Motor neuron (in vitro differentiated cells): ENCODE results near the gene SMARCB1. TPM values are rescaled to one million over a fixed set of nuclear protein-coding genes. Genes with fewer than 3 reads are reported as not detected.

Source experiments
- ATAC-seq, 8 experiments: fragments of 200-7000 bp; cut with Tn5 transposase; replicated peaks in 6 of 8; 2 replicates each; pipeline ENCODE4 v1.8.0; 2021; ENCODE audit warnings: mild to moderate bottlenecking in 8 of 8, moderate library complexity in 8 of 8
- H3K27ac ChIP-seq, 2 donors: fragments of 250-450 bp; sonication (Bioruptor Pico); 2 replicates each; pipeline ENCODE4 v1.9.0; 2021; ENCODE audit warnings: antibody characterized with exemption in 2 of 2, mild to moderate bottlenecking in 2 of 2, moderate library complexity in 1 of 2
- H3K4me1 ChIP-seq, 2 donors: fragments of 250-450 bp; sonication (Bioruptor Pico); replicated peaks in 1 of 2; 2 replicates each; pipeline ENCODE4 v1.6.1; 2021; ENCODE audit warnings: antibody characterized with exemption in 2 of 2, mild to moderate bottlenecking in 2 of 2, moderate library complexity in 1 of 2
- H3K4me3 ChIP-seq, 5 donors: fragments of 250-450 bp; sonication (Bioruptor Pico); 2 replicates each; pipeline ENCODE4 v1.9.0; 2021; ENCODE audit warnings: antibody characterized with exemption in 5 of 5, mild to moderate bottlenecking in 5 of 5, moderate library complexity in 4 of 5
- whole genome bisulfite sequencing, 10 experiments: fragments of 450-650 bp; shearing (Covaris generic); methylation state at CpG; one replicate each; pipeline ENCODE4 v1.0.0; 2022; 5-methylcytosine and 5-hydroxymethylcytosine counted together
- in situ Hi-C, 9 experiments: fragments of 400-800 bp; cut with MboI; loops; one replicate each; pipeline ENCODE4 v1.15.0; 2021; ENCODE audit warnings: low sequenced_read_pairs in 9 of 9, low pct_unique_long_range_greater_than_20kb in 2 of 9; ENCODE audit not compliant: unreplicated experiment in 9 of 9
- total RNA-seq, 8 experiments: library from RNA; unstranded; fragments of 300-600 nt; gene quantifications; 2 replicates each; pipeline versions ENCODE4 v1.2.3 to v1.2.4, GENCODE V29; 2022

SMARCB1 gene
- total RNA-seq, 8 experiments from 2014 or later, result 58.9 to 177 (median 101) TPM

- WGBS, 10 experiments, result 15% methylated on average over 2 of the region's 27 CpGs; no CpG with 5 or more reads in 9 of the 10 experiments
- in situ Hi-C loops, result no loop called here
- peak in 7 of 8 experiments; percentile 1 to 19 (median 4) for ATAC-seq
- H3K4me3 ChIP-seq, result peak overlapping the region; percentile 49 to 82 (median 59)
- peak overlapping the region; percentile 75 to 86 for H3K27ac ChIP-seq
- peaks cover 40 to 59% of the 10 kb centered on the region in 2 donors for H3K4me1 ChIP-seq
These were observed 19.5 kb upstream of the SMARCB1 start for GRCh38 chr22:23767303-23767672.

GRCh38 chr22:23767673-23768548 is 18.9 kb upstream of the SMARCB1 start, which contains the start of gene CHCHD10:
Gene CHCHD10 (minus strand): TSS chr22:23767972. CDS start chr22:23767874, 98 bp downstream.
- in situ Hi-C loops, result no loop called here
- ATAC-seq, result peak; percentile 59 to 88 (median 82)
- H3K4me1 ChIP-seq, result peaks cover 38 to 62% of the 10 kb centered on the region in 2 donors
- WGBS, 10 experiments, result 7% methylated on average over 3 of the region's 63 CpGs; no CpG with 5 or more reads in 9 of the 10 experiments
- H3K4me3 ChIP-seq, result peak within 1 kb of the TSS; percentile 49 to 82 (median 59)
- H3K27ac ChIP-seq, result peak within 1 kb of the TSS; percentile 75 to 86

- 20 to 100% (median 60%) methylated on average over 1 to 3 of the region's 6 CpGs; no CpG with 5 or more reads in 1 of the 10 experiments for WGBS, 10 experiments
- H3K27ac ChIP-seq, result peak overlapping the region in 1 of 2 donors; percentile 86
- peaks cover 30 to 54% of the 10 kb centered on the region in 2 donors for H3K4me1 ChIP-seq
- in situ Hi-C loops, result no loop called here
- ATAC-seq, result no peak
- no peak overlapping the region for H3K4me3 ChIP-seq
These were observed 17.3 kb upstream of the SMARCB1 start for GRCh38 chr22:23769321-23769965.

- Histone ChIP-seq H3K4me3 (peak overlapping the region; percentile 17 to 31 (median 28)), H3K4me1 (peaks cover 13 to 31% of the 10 kb centered on the region in 2 donors), H3K27ac (no peak overlapping the region)
- in situ Hi-C loops, result no loop called here
- 20 to 51% (median 29%) methylated on average over 1 to 5 of the region's 6 CpGs; no CpG with 5 or more reads in 3 of the 10 experiments for WGBS, 10 experiments
- ATAC-seq, result no peak
These were observed 14.5 kb upstream of the SMARCB1 start for GRCh38 chr22:23772315-23772648.

GRCh38 chr22:23772649-23773473 is 13.9 kb upstream of the SMARCB1 start, which contains the start of gene MMP11:
Gene MMP11 (plus strand): TSS chr22:23772849. CDS start chr22:23772871, 22 bp downstream.
- Histone ChIP-seq H3K4me3 (peak within 1 kb of the TSS; percentile 17 to 31 (median 28)), H3K27ac (no peak within 1 kb of the TSS), H3K4me1 (peaks cover 13 to 31% of the 10 kb centered on the region in 2 donors)
- ATAC-seq, result peak in 7 of 8 experiments; percentile 1 to 49 (median 13)
- WGBS, 10 experiments, result 6 to 31% (median 19%) methylated on average over 2 to 19 of the region's 79 CpGs; no CpG with 5 or more reads in 5 of the 10 experiments
- in situ Hi-C loops, result no loop called here

GRCh38 chr22:23773483-23774113 is 13.2 kb upstream of the SMARCB1 start:
- peak overlapping the region in 2 of 5 donors; percentile 28 to 31 for H3K4me3 ChIP-seq
- peaks cover 11 to 29% of the 10 kb centered on the region in 2 donors for H3K4me1 ChIP-seq
- H3K27ac ChIP-seq, result no peak overlapping the region
- 20 to 88% (median 72%) methylated on average over 1 to 7 of the region's 7 CpGs; no CpG with 5 or more reads in 2 of the 10 experiments for WGBS, 10 experiments
- ATAC-seq, result peak in 5 of 8 experiments; percentile 3 to 26 (median 23)
- in situ Hi-C loops, result no loop called here

GRCh38 chr22:23774114-23774921 is 12.4 kb upstream of the SMARCB1 start:
- WGBS, 10 experiments, result 40 to 88% (median 73%) methylated on average over 1 to 9 of the region's 12 CpGs; no CpG with 5 or more reads in 2 of the 10 experiments
- Histone ChIP-seq H3K27ac (no peak overlapping the region), H3K4me3 (no peak overlapping the region), H3K4me1 (peaks cover 5 to 22% of the 10 kb centered on the region in 2 donors)
- in situ Hi-C loops, result no loop called here
- ATAC-seq, result peak in 2 of 8 experiments; percentile 17 to 49

GRCh38 chr22:23774922-23775436 is 11.8 kb upstream of the SMARCB1 start:
- peak in 4 of 8 experiments; percentile 5 to 57 (median 46) for ATAC-seq
- in situ Hi-C loops, result no loop called here
- 40 to 100% (median 67%) methylated on average over 1 to 2 of the region's 2 CpGs; no CpG with 5 or more reads in 5 of the 10 experiments for WGBS, 10 experiments

GRCh38 chr22:23775779-23776375 is 10.9 kb upstream of the SMARCB1 start:
- in situ Hi-C loops, result no loop called here
- no peak overlapping the region for H3K27ac ChIP-seq
- H3K4me1 ChIP-seq, result peaks cover 5 to 19% of the 10 kb centered on the region in 2 donors
- ATAC-seq, result no peak
- no peak overlapping the region for H3K4me3 ChIP-seq
- WGBS, 10 experiments, result 17 to 100% (median 60%) methylated on average over 1 to 2 of the region's 3 CpGs; no CpG with 5 or more reads in 4 of the 10 experiments

More at GRCh38 chr22:23774922-23775436, 11.8 kb upstream of the SMARCB1 start:
- H3K4me3 ChIP-seq, result no peak overlapping the region
- no peak overlapping the region for H3K27ac ChIP-seq
- H3K4me1 ChIP-seq, result peaks cover 5 to 18% of the 10 kb centered on the region in 2 donors

- H3K4me1 ChIP-seq, result peaks cover 4 to 17% of the 10 kb centered on the region in 2 donors
- in situ Hi-C loops, result no loop called here
- ATAC-seq, result no peak
- H3K27ac ChIP-seq, result no peak overlapping the region
- 80 to 94% (median 89%) methylated on average over 2 to 6 of the region's 11 CpGs; no CpG with 5 or more reads in 4 of the 10 experiments for WGBS, 10 experiments
- no peak overlapping the region for H3K4me3 ChIP-seq
These were observed 8.8 kb upstream of the SMARCB1 start for GRCh38 chr22:23777776-23778576.
